Lung (tissue), 12 donors: ENCODE measurements around the gene KSR1. TPM values are rescaled to one million over a fixed set of nuclear protein-coding genes. Genes with fewer than 3 reads are reported as not detected.
A peak's percentile ranks its signal among the peaks of the same experiment; 100 is the strongest.
"Not testable (repeated sequence)": the region's sequence is repeated elsewhere in the genome, so short reads cannot be mapped to it uniquely, and the experiment has no call there.

Experiments
- ATAC-seq: fragments of 200-7000 bp; cut with Tn5 transposase; one replicate; pipeline ENCODE4 v1.9.1; 2020; ENCODE audit warnings: moderate number of reproducible peaks; ENCODE audit not compliant: insufficient read depth, low FRiP score
- DNase-seq, 3 donors: peaks; one replicate each; pipeline ENCODE4 v3.0.0-alpha.2; 2013 to 2017
- H3K27ac ChIP-seq, 2 donors: one replicate each; pipeline ENCODE4 v1.5.1; 2013; ENCODE audit warnings: mild to moderate bottlenecking in 2 of 2, moderate library complexity in 2 of 2, control low read depth in 1 of 2, inconsistent platforms in 1 of 2, low read depth in 1 of 2, low read length in 1 of 2
- H3K27me3 ChIP-seq, 3 donors: one replicate each; pipeline ENCODE4 v1.5.1; 2013; ENCODE audit warnings: low read length in 2 of 3; ENCODE audit not compliant: control insufficient read depth in 3 of 3, insufficient read depth in 3 of 3
- H3K36me3 ChIP-seq, 4 donors: one replicate each; pipeline ENCODE4 v1.5.1; 2013; ENCODE audit warnings: low read length in 4 of 4, mild to moderate bottlenecking in 1 of 4, moderate library complexity in 1 of 4; ENCODE audit not compliant: control insufficient read depth in 4 of 4, insufficient read depth in 4 of 4
- H3K4me1 ChIP-seq, 5 donors: one replicate each; pipeline ENCODE4 v1.5.1; 2013; ENCODE audit warnings: low read length in 5 of 5, mild to moderate bottlenecking in 2 of 5, moderate library complexity in 1 of 5; ENCODE audit not compliant: control insufficient read depth in 5 of 5, insufficient read depth in 5 of 5
- H3K4me3 ChIP-seq: one replicate; pipeline ENCODE4 v1.5.1; 2013; ENCODE audit warnings: mild to moderate bottlenecking, control low read depth, moderate library complexity
- H3K9ac ChIP-seq, 2 donors: one replicate each; pipeline ENCODE4 v1.5.1; 2013; ENCODE audit warnings: low read length in 2 of 2, control low read depth in 1 of 2; ENCODE audit not compliant: insufficient read depth in 1 of 2
- H3K9me3 ChIP-seq, 4 donors: one replicate each; pipeline ENCODE4 v1.5.1; 2013; ENCODE audit warnings: low read length in 3 of 4, mild to moderate bottlenecking in 1 of 4, moderate library complexity in 1 of 4; ENCODE audit not compliant: control insufficient read depth in 4 of 4, insufficient read depth in 3 of 4
- CTCF ChIP-seq: IDR thresholded peaks from 2 replicates; pipeline ENCODE4 v1.5.1; 2012; ENCODE audit warnings: mild to moderate bottlenecking; ENCODE audit errors: control extremely low read depth, extremely low read depth
- WGBS, 2 donors: extraction: QIAGEN DNeasy Blood & Tissue Kit; methylation state at CpG; one replicate each; pipeline ENCODE4 v1.1.7; 2013; 5-methylcytosine and 5-hydroxymethylcytosine counted together
- polyA plus RNA-seq, 2 donors: library from polyadenylated mRNA; stranded (reverse); fragments of 200-250 nt; gene quantifications; one replicate each; pipeline ENCODE4 v1.2.1, GENCODE V29; 2013
- total RNA-seq, 2 donors: library from RNA; depleted of rRNA in 1 of 2; stranded (reverse); fragments of >200 nt in 1 of 2; gene quantifications; one replicate each; pipeline ENCODE4 v1.2.1, GENCODE V29; 2014 to 2021
- donor health status: control.
- donor health status: control.
- donor health status: Bipolar disorder and iron deficiency.
- donor health status: healthy.
- donor health status: DM: yes; HTN: yes; CAD: no.

KSR1 gene
- total and polyA plus RNA-seq, 4 donors, result 26.8 to 70.0 (median 42.3) TPM

- TF ChIP-seq CTCF, result no peak
- no peaks in the 10 kb centered on the region for H3K9me3 ChIP-seq
- no peak overlapping the region for H3K9ac ChIP-seq
- H3K27ac ChIP-seq, result no peak overlapping the region
- H3K27me3 ChIP-seq, result no peaks in the 10 kb centered on the region
- H3K4me1 ChIP-seq, result peaks cover 0 to 3% (median 0%) of the 10 kb centered on the region in 5 donors
- H3K36me3 ChIP-seq, result peaks cover 0 to 19% (median 0%) of the 10 kb centered on the region in 4 donors
- no peak overlapping the region for H3K4me3 ChIP-seq
- no peak for ATAC-seq
- WGBS, 2 donors, result 75 to 84% methylated on average over 9 of the region's 9 CpGs
- peak in 2 of 3 donors; percentile 7 to 33 for DNase-seq
These were observed 188.3 kb downstream of the KSR1 start for GRCh38 chr17:27644586-27644985.

GRCh38 chr17:27645621-27646020 lies 189.4 kb downstream of the KSR1 start:
- H3K4me1 ChIP-seq, H3K9me3 ChIP-seq, H3K27ac ChIP-seq, H3K27me3 ChIP-seq, ATAC-seq, H3K9ac ChIP-seq, H3K4me3 ChIP-seq: not testable (repeated sequence)
- H3K36me3 ChIP-seq, result peaks cover 0 to 17% (median 0%) of the 10 kb centered on the region in 4 donors
- peak in 1 of 3 donors; percentile 25 for DNase-seq
- 85 to 88% methylated on average over 2 of the region's 10 CpGs for WGBS, 2 donors

DNA sequence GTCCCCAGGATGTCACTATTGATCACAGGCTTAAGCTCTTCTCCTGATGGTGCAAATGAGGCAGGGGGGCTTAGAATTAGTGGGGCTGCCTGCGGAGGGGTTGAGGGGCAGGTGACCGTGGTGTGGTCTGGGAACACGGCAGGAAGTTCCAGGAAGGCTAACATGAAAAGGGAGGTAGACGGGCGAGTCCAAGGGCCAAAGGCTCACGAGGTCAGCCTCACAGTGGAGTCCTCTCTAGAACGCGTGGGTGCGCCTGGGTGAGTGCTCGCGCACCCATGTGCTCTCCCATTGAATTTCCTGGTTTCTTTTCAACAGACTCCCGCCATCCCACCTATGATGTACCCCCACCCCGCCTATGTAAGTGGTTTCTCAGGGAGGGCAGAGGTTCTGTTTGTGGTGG lies 190.0 kb downstream of the KSR1 start:
- Histone ChIP-seq H3K4me1 (peaks cover 0 to 3% (median 0%) of the 10 kb centered on the region in 5 donors), H3K27me3 (no peaks in the 10 kb centered on the region), H3K9ac (no peak overlapping the region), H3K27ac (no peak overlapping the region), H3K4me3 (no peak overlapping the region), H3K9me3 (no peaks in the 10 kb centered on the region), H3K36me3 (peaks cover 0 to 17% (median 0%) of the 10 kb centered on the region in 4 donors)
- DNase-seq (no peak), ATAC-seq (no peak)
- no peak for TF ChIP-seq CTCF
- WGBS, 2 donors, result 95 to 97% methylated on average over 13 of the region's 13 CpGs

DNA sequence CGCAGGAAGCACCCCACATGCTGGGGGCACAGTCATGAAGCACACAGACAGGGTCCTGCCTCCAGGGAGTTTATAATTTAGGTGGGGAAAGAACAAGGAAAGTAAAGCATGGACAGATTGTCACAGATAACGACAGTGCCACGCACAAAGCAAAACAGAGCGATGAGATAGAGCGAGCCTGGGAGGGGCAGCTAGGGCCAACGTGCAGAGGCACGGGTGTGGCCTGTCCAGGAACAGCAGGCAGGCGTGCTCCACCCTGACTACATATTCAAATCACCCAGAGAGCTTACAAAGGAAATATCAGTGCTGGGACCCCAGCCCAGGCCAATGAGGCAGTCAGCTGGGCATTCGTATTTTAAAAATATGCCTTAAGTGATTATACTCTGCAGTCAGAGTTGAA lies 191.5 kb downstream of the KSR1 start:
- 69 to 80% methylated on average over 9 of the region's 9 CpGs for WGBS, 2 donors
- no peak for DNase-seq

DNA sequence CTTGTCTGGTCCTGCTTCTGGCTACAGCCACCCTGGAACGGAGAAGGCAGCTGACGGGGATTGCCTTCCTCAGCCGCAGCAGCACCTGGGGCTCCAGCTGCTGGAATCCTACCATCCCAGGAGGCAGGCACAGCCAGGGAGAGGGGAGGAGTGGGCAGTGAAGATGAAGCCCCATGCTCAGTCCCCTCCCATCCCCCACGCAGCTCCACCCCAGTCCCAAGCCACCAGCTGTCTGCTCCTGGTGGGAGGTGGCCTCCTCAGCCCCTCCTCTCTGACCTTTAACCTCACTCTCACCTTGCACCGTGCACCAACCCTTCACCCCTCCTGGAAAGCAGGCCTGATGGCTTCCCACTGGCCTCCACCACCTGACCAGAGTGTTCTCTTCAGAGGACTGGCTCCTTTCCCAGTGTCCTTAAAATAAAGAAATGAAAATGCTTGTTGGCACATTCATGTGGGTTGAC lies 192.9 kb downstream of the KSR1 start:
- not testable (repeated sequence) for H3K27ac ChIP-seq, H3K9me3 ChIP-seq, H3K27me3 ChIP-seq, H3K4me1 ChIP-seq, ATAC-seq, H3K9ac ChIP-seq, H3K4me3 ChIP-seq
- peaks cover 0 to 11% (median 0%) of the 10 kb centered on the region in 4 donors for H3K36me3 ChIP-seq
- DNase-seq, result peak in 2 of 3 donors; percentile 10 to 12
- 76 to 90% methylated on average over 5 of the region's 5 CpGs for WGBS, 2 donors

More for the DNA sequence above, 191.5 kb downstream of the KSR1 start:
- no peaks in the 10 kb centered on the region for H3K27me3 ChIP-seq
- TF ChIP-seq CTCF, result no peak
- peaks cover 0 to 3% (median 0%) of the 10 kb centered on the region in 5 donors for H3K4me1 ChIP-seq
- ATAC-seq, result no peak
- no peak overlapping the region for H3K27ac ChIP-seq
- no peaks in the 10 kb centered on the region for H3K9me3 ChIP-seq
- H3K36me3 ChIP-seq, result peaks cover 0 to 17% (median 0%) of the 10 kb centered on the region in 4 donors
- no peak overlapping the region for H3K4me3 ChIP-seq
- H3K9ac ChIP-seq, result no peak overlapping the region
